ENCODE measurements around the gene AFAP1L1.

AFAP1L1 gene

DNA sequence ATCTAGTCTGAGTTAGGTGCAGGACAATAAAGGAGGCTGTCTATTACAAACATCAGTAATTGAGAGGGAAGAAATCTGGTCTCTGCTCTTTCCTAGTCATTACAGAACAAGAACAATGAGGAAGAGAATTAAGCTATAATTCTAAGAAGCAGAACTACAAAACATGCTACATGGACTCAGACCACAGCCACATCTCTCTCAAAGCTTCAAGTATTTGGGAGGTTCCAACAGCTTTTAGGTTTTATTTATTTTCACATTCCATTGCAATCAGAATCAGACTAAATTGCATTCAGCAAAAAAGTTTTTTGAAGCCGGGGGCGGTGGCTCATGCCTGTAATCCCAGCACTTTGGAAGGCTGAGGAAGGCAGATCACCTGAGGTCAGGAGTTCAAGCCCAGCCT is 72.5 kb downstream of the AFAP1L1 start:
- ChIA-PET POLR2A (ENCODE audit: low non-redundant PET) (interaction anchor here (0.6 to 2.0 kb wide), 2 partner anchors 19 to 24 kb away, joined by 3 to 7 read pairs; no protein-coding TSS in a partner anchor), CTCF (interaction anchor here (3.5 kb wide), 1 partner anchor 23 kb away, joined by 18 read pairs; no protein-coding TSS in a partner anchor)
- TF ChIP-seq, protein P1, sequence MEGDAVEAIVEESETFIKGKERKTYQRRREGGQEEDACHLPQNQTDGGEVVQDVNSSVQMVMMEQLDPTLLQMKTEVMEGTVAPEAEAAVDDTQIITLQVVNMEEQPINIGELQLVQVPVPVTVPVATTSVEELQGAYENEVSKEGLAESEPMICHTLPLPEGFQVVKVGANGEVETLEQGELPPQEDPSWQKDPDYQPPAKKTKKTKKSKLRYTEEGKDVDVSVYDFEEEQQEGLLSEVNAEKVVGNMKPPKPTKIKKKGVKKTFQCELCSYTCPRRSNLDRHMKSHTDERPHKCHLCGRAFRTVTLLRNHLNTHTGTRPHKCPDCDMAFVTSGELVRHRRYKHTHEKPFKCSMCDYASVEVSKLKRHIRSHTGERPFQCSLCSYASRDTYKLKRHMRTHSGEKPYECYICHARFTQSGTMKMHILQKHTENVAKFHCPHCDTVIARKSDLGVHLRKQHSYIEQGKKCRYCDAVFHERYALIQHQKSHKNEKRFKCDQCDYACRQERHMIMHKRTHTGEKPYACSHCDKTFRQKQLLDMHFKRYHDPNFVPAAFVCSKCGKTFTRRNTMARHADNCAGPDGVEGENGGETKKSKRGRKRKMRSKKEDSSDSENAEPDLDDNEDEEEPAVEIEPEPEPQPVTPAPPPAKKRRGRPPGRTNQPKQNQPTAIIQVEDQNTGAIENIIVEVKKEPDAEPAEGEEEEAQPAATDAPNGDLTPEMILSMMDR (conservative IDR thresholded peaks at IDR 0.05; ENCODE audit: low read depth), result no peak
- no peak for DNase-seq (ENCODE audit: low spot score)
- peak overlapping the region; percentile 83 for H3K27ac ChIP-seq

DNA sequence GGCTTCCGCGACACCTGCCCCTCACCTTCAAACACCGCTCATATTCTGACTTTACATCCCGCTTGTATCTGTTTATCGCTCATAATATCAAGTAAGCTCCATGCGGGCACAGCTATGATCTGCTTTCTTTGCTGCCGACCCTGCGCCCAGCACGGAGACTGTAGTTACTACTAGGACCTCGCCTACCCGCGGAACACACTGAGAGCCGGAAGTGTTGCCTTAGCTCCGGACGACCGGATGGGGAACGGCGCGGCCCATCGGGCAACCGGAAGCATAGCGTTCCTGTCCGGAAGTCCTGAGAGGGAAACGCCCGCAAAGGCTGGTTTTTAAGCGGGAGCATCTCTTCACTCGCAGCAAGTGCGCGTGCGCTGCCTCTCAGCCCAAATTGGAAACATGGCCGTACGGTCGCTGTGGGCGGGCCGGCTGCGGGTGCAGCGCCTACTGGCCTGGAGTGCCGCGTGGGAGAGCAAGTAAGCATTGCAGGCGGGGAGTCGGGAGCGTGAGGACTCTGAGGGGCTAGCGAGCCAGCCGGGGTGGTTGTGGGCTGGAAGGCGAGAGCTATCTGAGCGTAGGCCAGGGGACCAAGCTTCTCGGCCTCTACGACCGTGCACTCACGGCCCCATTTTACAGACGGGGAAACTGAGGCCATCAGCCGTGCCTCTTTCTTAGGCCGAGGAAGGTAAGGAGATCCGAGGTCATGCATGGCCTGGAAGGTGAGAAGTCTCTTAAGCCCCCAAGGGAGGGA is 73.7 kb downstream of the AFAP1L1 start, which contains the start of gene GRPEL2:
TSS of gene GRPEL2 (plus strand) at position 353 of the 745 bp plus-strand sequence. CDS start at position 394, 41 bp downstream.
- ChIA-PET POLR2A (ENCODE audit: low non-redundant PET) (interaction anchor here (0.6 to 2.0 kb wide), 4 partner anchors 15 to 30 kb away, joined by 3 to 7 read pairs (median 4); no protein-coding TSS in a partner anchor), CTCF (interaction anchor here (0.6 to 3.5 kb wide), 4 partner anchors 13 to 1063 kb away, joined by 3 to 18 read pairs (median 7); no protein-coding TSS in a partner anchor)
- TF ChIP-seq, protein P1 (conservative IDR thresholded peaks at IDR 0.05; ENCODE audit: low read depth), result no peak
- peak; percentile 99 for DNase-seq (ENCODE audit: low spot score)
- H3K27ac ChIP-seq, result peak within 1 kb of the TSS; percentile 83

DNA sequence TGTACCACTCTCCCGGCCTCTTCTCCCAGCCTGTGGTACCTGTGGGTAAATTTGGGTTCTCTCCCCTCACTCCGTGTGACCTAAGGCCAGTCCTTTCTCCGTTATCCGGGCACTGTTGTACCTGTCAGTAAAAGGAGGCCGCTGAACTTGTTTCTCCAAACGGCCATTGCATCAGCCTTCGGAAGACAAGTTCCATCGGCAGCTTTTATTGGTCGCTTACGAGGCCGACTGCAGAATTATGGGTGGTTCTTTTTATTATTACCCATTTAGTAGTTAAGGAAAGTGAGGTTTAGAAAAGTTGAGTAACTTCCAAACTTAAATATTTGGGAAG is 74.2 kb downstream of the AFAP1L1 start:
- CTCF ChIA-PET, result interaction anchor here (1.0 to 3.5 kb wide), 3 partner anchors 21 to 94 kb away, joined by 4 to 18 read pairs (median 9); no protein-coding TSS in a partner anchor
- DNase-seq (ENCODE audit: low spot score), result peak; percentile 42
- POLR2A ChIA-PET (ENCODE audit: low non-redundant PET), result interaction anchor here (1.6 to 2.0 kb wide), 2 partner anchors 20 to 25 kb away, joined by 5 to 7 read pairs; no protein-coding TSS in a partner anchor
- TF ChIP-seq, protein P1 (conservative IDR thresholded peaks at IDR 0.05; ENCODE audit: low read depth), result no peak
- peak overlapping the region; percentile 83 for H3K27ac ChIP-seq

DNA sequence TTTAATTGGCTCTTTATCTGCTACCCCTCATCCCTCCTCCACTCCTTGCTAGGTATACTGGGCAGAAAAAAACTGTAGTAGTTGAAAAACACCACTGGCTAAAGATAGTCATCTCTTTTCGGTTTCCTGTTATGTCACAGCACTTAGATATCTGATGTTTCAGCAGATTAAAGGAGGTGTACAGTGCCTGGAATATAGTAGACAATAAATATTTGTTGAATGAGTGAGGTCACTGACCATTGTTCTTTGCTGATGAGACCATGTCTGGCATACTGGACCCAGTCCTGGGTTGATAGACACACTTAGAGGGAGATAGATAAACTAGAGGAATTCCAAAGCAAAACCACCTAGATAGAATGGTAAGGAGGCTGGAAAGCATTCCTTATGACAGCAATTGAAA is 76.9 kb downstream of the AFAP1L1 start:
- H3K27ac ChIP-seq, result no peak overlapping the region
- ChIA-PET CTCF (no interaction called here), POLR2A (ENCODE audit: low non-redundant PET) (interaction anchor here (0.7 kb wide), 1 partner anchor 24 kb away, joined by 3 read pairs; no protein-coding TSS in a partner anchor)
- DNase-seq (ENCODE audit: low spot score), result no peak
- TF ChIP-seq, protein P1 (conservative IDR thresholded peaks at IDR 0.05; ENCODE audit: low read depth), result no peak

DNA sequence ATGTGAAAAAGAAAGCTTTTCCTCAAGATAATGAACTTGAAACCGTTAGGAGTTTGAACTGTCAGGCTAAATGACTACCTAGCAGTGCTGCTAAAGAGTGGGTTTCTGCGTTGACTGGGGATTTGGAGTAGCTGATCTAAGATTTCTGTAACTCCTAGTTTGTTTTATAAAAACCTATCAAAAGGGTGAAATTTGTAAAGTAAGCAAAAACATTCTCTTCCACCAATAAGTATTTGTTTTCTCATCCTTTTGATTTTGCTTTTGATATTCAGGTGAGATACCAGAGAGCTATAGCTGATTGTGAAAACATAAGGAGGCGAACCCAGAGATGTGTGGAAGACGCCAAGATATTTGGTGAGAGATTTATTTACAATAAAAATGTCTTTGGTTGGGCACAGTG is 77.7 kb downstream of the AFAP1L1 start:
- ChIA-PET CTCF (interaction anchor here (0.6 to 0.7 kb wide), 2 partner anchors 32 to 312 kb away, joined by 3 read pairs; no protein-coding TSS in a partner anchor), POLR2A (ENCODE audit: low non-redundant PET) (no interaction called here)
- TF ChIP-seq, protein P1 (conservative IDR thresholded peaks at IDR 0.05; ENCODE audit: low read depth), result no peak
- no peak for DNase-seq (ENCODE audit: low spot score)
- H3K27ac ChIP-seq, result no peak overlapping the region

DNA sequence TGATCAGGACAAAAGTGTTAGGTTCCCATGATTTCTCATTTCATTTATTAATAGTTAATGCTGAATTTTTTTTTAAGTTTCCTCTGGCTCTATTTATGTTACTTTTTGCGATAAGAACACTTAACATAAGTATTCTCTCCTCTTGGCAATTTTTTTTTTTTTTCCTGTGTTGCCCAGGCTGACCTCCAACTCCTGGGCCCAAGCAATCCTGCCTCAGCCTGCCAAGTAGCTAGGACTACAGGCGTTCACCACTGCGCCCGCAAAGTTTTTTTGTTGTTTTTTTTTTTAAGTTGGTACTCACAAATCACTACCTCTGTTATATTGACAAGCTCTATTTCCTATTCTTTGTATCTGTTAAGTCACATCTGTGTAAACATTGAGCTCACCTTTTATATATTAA is 80.5 kb downstream of the AFAP1L1 start:
- ChIA-PET CTCF (interaction anchor here (0.6 to 2.3 kb wide), 5 partner anchors 15 to 245 kb away, joined by 3 to 10 read pairs (median 4); no protein-coding TSS in a partner anchor), POLR2A (ENCODE audit: low non-redundant PET) (no interaction called here)
- TF ChIP-seq, protein P1 (conservative IDR thresholded peaks at IDR 0.05; ENCODE audit: low read depth), result no peak
- no peak for DNase-seq (ENCODE audit: low spot score)
- no peak overlapping the region for H3K27ac ChIP-seq

Measured in RWPE1 (cell line).